WTC11 (cell line): ENCODE data around the gene KRT14. TPM values are rescaled to one million over a fixed set of nuclear protein-coding genes. Genes with fewer than 3 reads are reported as not detected.

Experiments used
- AFF4 ChIP-seq: sonication (generic); formaldehyde crosslinking; IDR thresholded peaks from 2 replicates; pipeline ENCODE4 v1.8.1; 2023; ENCODE audit warnings: mild to moderate bottlenecking, missing genetic modification reagents, borderline replicate concordance
- ATF1 ChIP-seq: sonication (generic); formaldehyde crosslinking; IDR thresholded peaks from 2 replicates; pipeline ENCODE4 v1.8.1; 2023; ENCODE audit warnings: mild to moderate bottlenecking, moderate library complexity, missing genetic modification reagents
- ATF2 ChIP-seq: sonication (generic); formaldehyde crosslinking; IDR thresholded peaks from 2 replicates; pipeline ENCODE4 v1.8.1; 2022; ENCODE audit warnings: low read depth, missing genetic modification reagents, borderline replicate concordance
- CDX4 ChIP-seq: fragments of 250-450 bp; sonication (Bioruptor Pico); IDR thresholded peaks from 2 replicates; pipeline ENCODE4 v1.9.0; 2021; ENCODE audit warnings: moderate library complexity, mild to moderate bottlenecking, inconsistent platforms, borderline replicate concordance
- CREB1 ChIP-seq: sonication (generic); formaldehyde crosslinking; IDR thresholded peaks from 2 replicates; pipeline ENCODE4 v1.8.0; 2023; ENCODE audit warnings: mild to moderate bottlenecking, missing genetic modification reagents
- CREM ChIP-seq: sonication (generic); formaldehyde crosslinking; IDR thresholded peaks from 2 replicates; pipeline ENCODE4 v1.8.1; 2022; ENCODE audit warnings: mild to moderate bottlenecking, missing genetic modification reagents, moderate library complexity
- CTCF ChIP-seq: fragments of 200-600 bp; IDR thresholded peaks from 2 replicates; pipeline ENCODE4 v1.8.0; 2022; ENCODE audit warnings: antibody characterized with exemption
- ELF4 ChIP-seq: sonication (generic); formaldehyde crosslinking; IDR thresholded peaks from 2 replicates; pipeline ENCODE4 v1.8.1; 2022; ENCODE audit warnings: low read depth, mild to moderate bottlenecking, moderate library complexity, missing genetic modification reagents
- EMX1 ChIP-seq: fragments of 250-450 bp; sonication (Bioruptor Pico); IDR thresholded peaks from 2 replicates; pipeline ENCODE4 v1.8.0; 2021; ENCODE audit warnings: mild to moderate bottlenecking
- ERG ChIP-seq: fragments of 250-450 bp; sonication (Bioruptor Pico); IDR thresholded peaks from 2 replicates; pipeline ENCODE4 v1.8.0; 2021; ENCODE audit warnings: mild to moderate bottlenecking
- GABPB1 ChIP-seq: sonication (generic); formaldehyde crosslinking; IDR thresholded peaks from 2 replicates; pipeline ENCODE4 v1.8.1; 2023; ENCODE audit warnings: mild to moderate bottlenecking, missing genetic modification reagents
- HMGA2 ChIP-seq: fragments of 250-450 bp; sonication (Bioruptor Pico); IDR thresholded peaks from 2 replicates; pipeline ENCODE4 v1.4.0; 2021; ENCODE audit warnings: mild to moderate bottlenecking, moderate library complexity
- KAT7 ChIP-seq: sonication (generic); formaldehyde crosslinking; IDR thresholded peaks from 2 replicates; pipeline ENCODE4 v1.8.1; 2023; ENCODE audit warnings: missing genetic modification reagents, mild to moderate bottlenecking, borderline replicate concordance
- MAX ChIP-seq: sonication (generic); formaldehyde crosslinking; IDR thresholded peaks from 2 replicates; pipeline ENCODE4 v1.8.0; 2022; ENCODE audit warnings: mild to moderate bottlenecking, missing genetic modification reagents
- TP53 ChIP-seq: sonication (generic); formaldehyde crosslinking; IDR thresholded peaks from 2 replicates; pipeline ENCODE4 v1.8.1; 2023; ENCODE audit warnings: mild to moderate bottlenecking, missing genetic modification reagents
- USF2 ChIP-seq: sonication (generic); formaldehyde crosslinking; IDR thresholded peaks from 2 replicates; pipeline ENCODE4 v1.8.1; 2023; ENCODE audit warnings: mild to moderate bottlenecking, missing genetic modification reagents, moderate library complexity
- ZBTB21 ChIP-seq: sonication (generic); formaldehyde crosslinking; IDR thresholded peaks from 2 replicates; pipeline ENCODE4 v1.8.1; 2023; ENCODE audit warnings: mild to moderate bottlenecking, missing genetic modification reagents, borderline replicate concordance
- ZNF219 ChIP-seq: sonication (generic); formaldehyde crosslinking; IDR thresholded peaks from 2 replicates; pipeline ENCODE4 v1.8.0; 2023; ENCODE audit warnings: missing genetic modification reagents, mild to moderate bottlenecking, borderline replicate concordance
- ZNF263 ChIP-seq: sonication (generic); formaldehyde crosslinking; IDR thresholded peaks from 2 replicates; pipeline ENCODE4 v1.8.1; 2022; ENCODE audit warnings: low read depth, mild to moderate bottlenecking, moderate library complexity, missing genetic modification reagents
- ZNF396 ChIP-seq: fragments of 250-450 bp; sonication (Bioruptor Pico); IDR thresholded peaks from 2 replicates; pipeline ENCODE4 v1.8.0; 2021; ENCODE audit warnings: mild to moderate bottlenecking, moderate library complexity, borderline replicate concordance
- ZNF416 ChIP-seq: fragments of 250-450 bp; sonication (Bioruptor Pico); IDR thresholded peaks from 2 replicates; pipeline ENCODE4 v1.9.0; 2021; ENCODE audit warnings: mild to moderate bottlenecking, inconsistent platforms
- ZNF512 ChIP-seq: sonication (generic); formaldehyde crosslinking; IDR thresholded peaks from 2 replicates; pipeline ENCODE4 v1.8.1; 2022; ENCODE audit warnings: missing genetic modification reagents, borderline replicate concordance
- total RNA-seq: library from RNA; stranded (reverse); gene quantifications from 3 replicates; pipeline ENCODE4 v1.2.3, GENCODE V29; 2021

KRT14 gene
- total RNA-seq, 1 experiment from 2014 or later, result not detected

- no peak for TF ChIP-seq ZBTB21
- no peak for TF ChIP-seq CDX4 (CRISPR knock-in tag)
- TF ChIP-seq ZNF512 (CRISPR knock-in tag), result no peak
- no peak for TF ChIP-seq ZNF396 (CRISPR knock-in tag)
- TF ChIP-seq ZNF263 (CRISPR knock-in tag), result no peak
- no peak for TF ChIP-seq USF2 (CRISPR knock-in tag)
- TF ChIP-seq TP53 (CRISPR knock-in tag), result no peak
- TF ChIP-seq CREB1 (CRISPR knock-in tag), result no peak
- no peak for TF ChIP-seq ZNF219 (CRISPR knock-in tag)
- no peak for TF ChIP-seq ATF2 (CRISPR knock-in tag)
- no peak for TF ChIP-seq ERG (CRISPR knock-in tag)
- TF ChIP-seq GABPB1, result no peak; the same call in 1 of the 2 replicates
- peak; percentile 80 for TF ChIP-seq CTCF
- no peak for TF ChIP-seq ZNF416 (CRISPR knock-in tag)
- TF ChIP-seq EMX1 (CRISPR knock-in tag), result no peak
- no peak for TF ChIP-seq HMGA2
- TF ChIP-seq KAT7 (CRISPR knock-in tag), result no peak
- TF ChIP-seq AFF4 (CRISPR knock-in tag), result no peak
- TF ChIP-seq MAX (CRISPR knock-in tag), result peak; percentile 63
- no peak for TF ChIP-seq CREM (CRISPR knock-in tag)
- TF ChIP-seq ATF1, result no peak
- TF ChIP-seq ELF4 (CRISPR knock-in tag), result no peak
Measured at GRCh38 chr17:41548844-41549595, 37.7 kb downstream of the KRT14 start (continued).
